GM12891 (cell line): ENCODE results near the gene CCDC13.

Experiments
- DNase-seq: peaks from one replicate; pipeline ENCODE4 v3.0.0; 2011; ENCODE audit warnings: low spot score; ENCODE audit not compliant: insufficient read length
- FAIRE-seq: peaks from 2 replicates; lab custom pipeline; 2011; peaks lifted over from hg19 to GRCh38; lab: Jason Lieb, UNC
- PAX5 ChIP-seq: IDR thresholded peaks from 2 replicates; pipeline ENCODE4 v1.6.1; 2011; ENCODE audit warnings: low read length, moderate library complexity, mild to moderate bottlenecking; ENCODE audit not compliant: insufficient read depth, severe bottlenecking
- POLR2A ChIP-seq: IDR thresholded peaks from 2 replicates; pipeline ENCODE4 v1.6.1; 2011; ENCODE audit warnings: low read depth, low read length, control low read depth
- POLR2AphosphoS5 ChIP-seq: IDR thresholded peaks from 2 replicates; pipeline ENCODE4 v1.6.1; 2011; ENCODE audit warnings: low read depth, low read length, control low read depth
- POU2F2 ChIP-seq: IDR thresholded peaks from 2 replicates; pipeline ENCODE4 v1.6.1; 2011; ENCODE audit warnings: low read depth, mild to moderate bottlenecking, control low read depth, low read length, moderate library complexity
- SPI1 ChIP-seq: IDR thresholded peaks from 2 replicates; pipeline ENCODE4 v1.6.1; 2011; ENCODE audit warnings: low read depth, low read length, control low read depth
- TAF1 ChIP-seq: IDR thresholded peaks from 2 replicates; pipeline ENCODE4 v1.6.1; 2011; ENCODE audit warnings: low read depth, low read length, control low read depth

CCDC13 gene

GRCh38 chr3:42801048-42801620 is 28.1 kb upstream of the CCDC13 start:
- FAIRE-seq: no peak
- DNase-seq: no peak
- TF ChIP-seq POLR2AphosphoS5 (no peak), POU2F2 (no peak), POLR2A (no peak), TAF1 (no peak), SPI1 (no peak), PAX5 (no peak)

- FAIRE-seq: no peak
- TF ChIP-seq SPI1: no peak
- no peak for DNase-seq
Observed at GRCh38 chr3:42800251-42800650, 27.2 kb upstream of the CCDC13 start.

GRCh38 chr3:42799376-42799775 is 26.3 kb upstream of the CCDC13 start:
- TF ChIP-seq SPI1: no peak
- TF ChIP-seq TAF1: no peak
- TF ChIP-seq POU2F2: no peak
- no peak for TF ChIP-seq POLR2AphosphoS5
- no peak for TF ChIP-seq POLR2A
- no peak for TF ChIP-seq PAX5
- FAIRE-seq (no peak), DNase-seq (no peak)

GRCh38 chr3:42796332-42796885 is 23.4 kb upstream of the CCDC13 start:
- FAIRE-seq (no peak), DNase-seq (no peak)
- TF ChIP-seq TAF1: no peak
- no peak for TF ChIP-seq POLR2A
- TF ChIP-seq POLR2AphosphoS5: no peak
- no peak for TF ChIP-seq SPI1
- TF ChIP-seq POU2F2: no peak

GRCh38 chr3:42795621-42796181 is 22.6 kb upstream of the CCDC13 start:
- TF ChIP-seq POU2F2: no peak
- TF ChIP-seq PAX5: no peak
- no peak for TF ChIP-seq SPI1
- no peak for TF ChIP-seq POLR2A
- TF ChIP-seq POLR2AphosphoS5: no peak
- TF ChIP-seq TAF1: no peak
- no peak for FAIRE-seq
- DNase-seq: no peak

- no peak for TF ChIP-seq POLR2AphosphoS5
- TF ChIP-seq PAX5: no peak
- TF ChIP-seq POU2F2: no peak
- TF ChIP-seq POLR2A: no peak
- TF ChIP-seq TAF1: no peak
- TF ChIP-seq SPI1: no peak
- FAIRE-seq (no peak), DNase-seq (no peak)
Observed at GRCh38 chr3:42790714-42791229, 17.7 kb upstream of the CCDC13 start.

GRCh38 chr3:42786631-42787030 is 13.6 kb upstream of the CCDC13 start:
- DNase-seq (no peak), FAIRE-seq (no peak)
- TF ChIP-seq SPI1 (no peak), PAX5 (no peak), POLR2AphosphoS5 (no peak), POU2F2 (no peak), POLR2A (no peak), TAF1 (no peak)

GRCh38 chr3:42786212-42786611 is 13.2 kb upstream of the CCDC13 start:
- TF ChIP-seq POU2F2 (no peak), POLR2A (no peak), POLR2AphosphoS5 (no peak), TAF1 (no peak), SPI1 (no peak), PAX5 (no peak)
- DNase-seq (no peak), FAIRE-seq (no peak)

GRCh38 chr3:42780892-42781700 is 8.0 kb upstream of the CCDC13 start:
- TF ChIP-seq POLR2AphosphoS5 (no peak), POLR2A (no peak), TAF1 (no peak), SPI1 (no peak), PAX5 (no peak), POU2F2 (no peak)
- no peak for DNase-seq
- FAIRE-seq: peak; percentile 85
